Kidney (tissue), 14 donors: ENCODE measurements around the gene DEPDC5. TPM values are rescaled to one million over a fixed set of nuclear protein-coding genes. Genes with fewer than 3 reads are reported as not detected.

Experiments
- DNase-seq, 5 donors: peaks; one replicate each; pipeline ENCODE4 v3.0.0-alpha.2; 2013 to 2020
- FAIRE-seq: peaks from 2 replicates; lab custom pipeline; 2012; peaks lifted over from hg19 to GRCh38; lab: Jason Lieb, UNC
- H3K27ac ChIP-seq, 2 donors: one replicate each; pipeline ENCODE4 v1.7.0; 2013; ENCODE audit warnings: low read depth in 2 of 2, low read length in 2 of 2, inconsistent platforms in 1 of 2
- H3K27me3 ChIP-seq: one replicate; pipeline ENCODE4 v1.7.1; 2013; ENCODE audit warnings: low read length, inconsistent platforms; ENCODE audit not compliant: control insufficient read depth, insufficient read depth
- H3K36me3 ChIP-seq, 3 donors: one replicate each; pipeline versions ENCODE4 v1.7.0 to v1.7.1; 2013; ENCODE audit warnings: low read length in 3 of 3, control low read depth in 1 of 3, inconsistent platforms in 1 of 3; ENCODE audit not compliant: insufficient read depth in 3 of 3, control insufficient read depth in 2 of 3
- H3K4me1 ChIP-seq, 3 donors: one replicate each; pipeline versions ENCODE4 v1.7.0 to v1.7.1; 2013; ENCODE audit warnings: low read length in 3 of 3, inconsistent platforms in 1 of 3, low read depth in 1 of 3; ENCODE audit not compliant: control insufficient read depth in 2 of 3, insufficient read depth in 2 of 3
- H3K4me3 ChIP-seq, 3 donors: one replicate each; pipeline versions ENCODE4 v1.7.0 to v1.8.1; 2013; ENCODE audit warnings: low read length in 3 of 3, control low read depth in 1 of 3, inconsistent platforms in 1 of 3
- H3K9ac ChIP-seq, 3 donors: one replicate each; pipeline versions ENCODE4 v1.7.0 to v1.7.1; 2013; ENCODE audit warnings: low read length in 3 of 3, control low read depth in 1 of 3, inconsistent platforms in 1 of 3
- H3K9me3 ChIP-seq, 3 donors: one replicate each; pipeline versions ENCODE4 v1.7.0 to v1.7.1; 2013; ENCODE audit warnings: low read length in 3 of 3, control low read depth in 1 of 3, inconsistent platforms in 1 of 3; ENCODE audit not compliant: control insufficient read depth in 2 of 3, insufficient read depth in 1 of 3
- intact Hi-C: fragments of 100-400 bp; cut with DNase I; formaldehyde crosslinking; loops from one replicate; pipeline ENCODE4 v1.11.1; 2022
- polyA plus RNA-seq: library from polyadenylated mRNA; stranded (reverse); fragments of 350-450 nt; fragmentation: Illumina TruSeq; extraction: RNeasy Lipid Tissue Mini Kit (QIAGEN cat#74804); gene quantifications from one replicate; pipeline ENCODE4 v1.2.3, GENCODE V29; 2014; ENCODE audit warnings: low read depth, low replicate concordance; ENCODE audit not compliant: insufficient read depth
- total RNA-seq: library from RNA; stranded (reverse); fragmentation: NEBNext Ultra II Directional; extraction: Animal tissue kit (Norgen Biotek cat#: 25700); gene quantifications from one replicate; pipeline ENCODE4 v1.2.1, GENCODE V29; 2021
- TF ChIP-seq, protein P1 (sequence below): IDR thresholded peaks from 3 replicates; pipeline ENCODE4 v1.5.1; 2012; ENCODE audit warnings: mild to moderate bottlenecking, moderate library complexity, borderline replicate concordance; ENCODE audit not compliant: insufficient read depth; ENCODE audit errors: extremely low read depth
- donor health status: control.
- donor health status: control.
- donor health status: control.
- donor health status: control.
- donor health status: control.
- donor health status: DM: yes; HTN: yes; CAD: no.
- donor health status: Normal renal cell carcinoma (clear cell type).

DEPDC5 gene
- total and polyA plus RNA-seq, 2 donors from 2014 or later, result 12.1 to 27.3 TPM

- no peak overlapping the region for H3K9ac ChIP-seq
- no peak overlapping the region for H3K27ac ChIP-seq
- H3K4me3 ChIP-seq, result no peak overlapping the region
- intact Hi-C loops, result no loop called here
- no peaks in the 10 kb centered on the region for H3K27me3 ChIP-seq
- H3K4me1 ChIP-seq, result no peaks in the 10 kb centered on the region
- H3K36me3 ChIP-seq, result peaks cover 0 to 19% (median 12%) of the 10 kb centered on the region in 3 donors
- FAIRE-seq (no peak), DNase-seq (no peak)
- H3K9me3 ChIP-seq, result no peaks in the 10 kb centered on the region
- TF ChIP-seq, protein P1, sequence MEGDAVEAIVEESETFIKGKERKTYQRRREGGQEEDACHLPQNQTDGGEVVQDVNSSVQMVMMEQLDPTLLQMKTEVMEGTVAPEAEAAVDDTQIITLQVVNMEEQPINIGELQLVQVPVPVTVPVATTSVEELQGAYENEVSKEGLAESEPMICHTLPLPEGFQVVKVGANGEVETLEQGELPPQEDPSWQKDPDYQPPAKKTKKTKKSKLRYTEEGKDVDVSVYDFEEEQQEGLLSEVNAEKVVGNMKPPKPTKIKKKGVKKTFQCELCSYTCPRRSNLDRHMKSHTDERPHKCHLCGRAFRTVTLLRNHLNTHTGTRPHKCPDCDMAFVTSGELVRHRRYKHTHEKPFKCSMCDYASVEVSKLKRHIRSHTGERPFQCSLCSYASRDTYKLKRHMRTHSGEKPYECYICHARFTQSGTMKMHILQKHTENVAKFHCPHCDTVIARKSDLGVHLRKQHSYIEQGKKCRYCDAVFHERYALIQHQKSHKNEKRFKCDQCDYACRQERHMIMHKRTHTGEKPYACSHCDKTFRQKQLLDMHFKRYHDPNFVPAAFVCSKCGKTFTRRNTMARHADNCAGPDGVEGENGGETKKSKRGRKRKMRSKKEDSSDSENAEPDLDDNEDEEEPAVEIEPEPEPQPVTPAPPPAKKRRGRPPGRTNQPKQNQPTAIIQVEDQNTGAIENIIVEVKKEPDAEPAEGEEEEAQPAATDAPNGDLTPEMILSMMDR, result no peak
Measured at GRCh38 chr22:31726692-31727091, 27.1 kb upstream of the DEPDC5 start.

DNA sequence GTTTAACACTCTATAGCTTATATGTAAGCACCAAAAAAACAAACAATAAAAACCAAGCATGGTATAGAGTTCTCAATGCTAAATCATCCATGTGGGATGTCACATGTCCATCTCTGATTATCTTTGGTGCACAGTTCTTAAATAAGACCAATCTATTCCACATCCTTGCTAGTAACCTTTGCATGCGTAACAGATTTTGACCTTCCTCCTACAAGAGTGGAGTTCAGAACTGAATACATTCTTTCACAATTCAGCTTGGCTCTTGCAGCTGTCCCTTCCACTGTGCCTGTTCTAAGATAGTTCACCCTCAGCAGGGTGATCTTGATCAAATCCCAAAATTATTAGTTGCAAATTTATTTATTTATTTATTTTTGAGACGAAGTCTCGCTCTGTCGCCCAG lies 25.0 kb upstream of the DEPDC5 start:
- intact Hi-C loops, result no loop called here
- H3K27me3 ChIP-seq, result no peaks in the 10 kb centered on the region
- TF ChIP-seq, protein P1, result no peak
- H3K9me3 ChIP-seq, result no peaks in the 10 kb centered on the region
- H3K36me3 ChIP-seq, result peaks cover 0 to 9% (median 3%) of the 10 kb centered on the region in 3 donors
- no peak overlapping the region for H3K9ac ChIP-seq
- H3K4me3 ChIP-seq, result no peak overlapping the region
- FAIRE-seq (no peak), DNase-seq (no peak)
- no peak overlapping the region for H3K27ac ChIP-seq
- peaks cover 0 to 9% (median 0%) of the 10 kb centered on the region in 3 donors for H3K4me1 ChIP-seq

- Histone ChIP-seq H3K9me3 (no peaks in the 10 kb centered on the region), H3K4me1 (peaks cover 0 to 9% (median 2%) of the 10 kb centered on the region in 3 donors), H3K27ac (no peak overlapping the region), H3K36me3 (peaks cover 0 to 4% (median under 1%) of the 10 kb centered on the region in 3 donors), H3K9ac (no peak overlapping the region), H3K4me3 (no peak overlapping the region), H3K27me3 (no peaks in the 10 kb centered on the region)
- intact Hi-C loops, result no loop called here
- TF ChIP-seq, protein P1, result no peak
- FAIRE-seq (no peak), DNase-seq (no peak)
Measured at GRCh38 chr22:31730344-31730711, 23.5 kb upstream of the DEPDC5 start.
